Kidney (tissue), 14 donors: ENCODE measurements around the gene FER. TPM values are rescaled to one million over a fixed set of nuclear protein-coding genes. Genes with fewer than 3 reads are reported as not detected.
"Not testable (repeated sequence)": the region's sequence is repeated elsewhere in the genome, so short reads cannot be mapped to it uniquely, and the experiment has no call there.

Experiments
- DNase-seq, 5 donors: peaks; one replicate each; pipeline ENCODE4 v3.0.0-alpha.2; 2013 to 2020
- FAIRE-seq: peaks from 2 replicates; lab custom pipeline; 2012; peaks lifted over from hg19 to GRCh38; lab: Jason Lieb, UNC
- H3K27ac ChIP-seq, 2 donors: one replicate each; pipeline ENCODE4 v1.7.0; 2013; ENCODE audit warnings: low read depth in 2 of 2, low read length in 2 of 2, inconsistent platforms in 1 of 2
- H3K27me3 ChIP-seq: one replicate; pipeline ENCODE4 v1.7.1; 2013; ENCODE audit warnings: low read length, inconsistent platforms; ENCODE audit not compliant: control insufficient read depth, insufficient read depth
- H3K36me3 ChIP-seq, 3 donors: one replicate each; pipeline versions ENCODE4 v1.7.0 to v1.7.1; 2013; ENCODE audit warnings: low read length in 3 of 3, control low read depth in 1 of 3, inconsistent platforms in 1 of 3; ENCODE audit not compliant: insufficient read depth in 3 of 3, control insufficient read depth in 2 of 3
- H3K4me1 ChIP-seq, 3 donors: one replicate each; pipeline versions ENCODE4 v1.7.0 to v1.7.1; 2013; ENCODE audit warnings: low read length in 3 of 3, inconsistent platforms in 1 of 3, low read depth in 1 of 3; ENCODE audit not compliant: control insufficient read depth in 2 of 3, insufficient read depth in 2 of 3
- H3K4me3 ChIP-seq, 3 donors: one replicate each; pipeline versions ENCODE4 v1.7.0 to v1.8.1; 2013; ENCODE audit warnings: low read length in 3 of 3, control low read depth in 1 of 3, inconsistent platforms in 1 of 3
- H3K9ac ChIP-seq, 3 donors: one replicate each; pipeline versions ENCODE4 v1.7.0 to v1.7.1; 2013; ENCODE audit warnings: low read length in 3 of 3, control low read depth in 1 of 3, inconsistent platforms in 1 of 3
- H3K9me3 ChIP-seq, 3 donors: one replicate each; pipeline versions ENCODE4 v1.7.0 to v1.7.1; 2013; ENCODE audit warnings: low read length in 3 of 3, control low read depth in 1 of 3, inconsistent platforms in 1 of 3; ENCODE audit not compliant: control insufficient read depth in 2 of 3, insufficient read depth in 1 of 3
- intact Hi-C: fragments of 100-400 bp; cut with DNase I; formaldehyde crosslinking; loops from one replicate; pipeline ENCODE4 v1.11.1; 2022
- polyA plus RNA-seq: library from polyadenylated mRNA; stranded (reverse); fragments of 350-450 nt; fragmentation: Illumina TruSeq; extraction: RNeasy Lipid Tissue Mini Kit (QIAGEN cat#74804); gene quantifications from one replicate; pipeline ENCODE4 v1.2.3, GENCODE V29; 2014; ENCODE audit warnings: low read depth, low replicate concordance; ENCODE audit not compliant: insufficient read depth
- total RNA-seq: library from RNA; stranded (reverse); fragmentation: NEBNext Ultra II Directional; extraction: Animal tissue kit (Norgen Biotek cat#: 25700); gene quantifications from one replicate; pipeline ENCODE4 v1.2.1, GENCODE V29; 2021
- TF ChIP-seq, protein P1 (sequence below): IDR thresholded peaks from 3 replicates; pipeline ENCODE4 v1.5.1; 2012; ENCODE audit warnings: mild to moderate bottlenecking, moderate library complexity, borderline replicate concordance; ENCODE audit not compliant: insufficient read depth; ENCODE audit errors: extremely low read depth
- donor health status: control.
- donor health status: control.
- donor health status: control.
- donor health status: control.
- donor health status: control.
- donor health status: DM: yes; HTN: yes; CAD: no.
- donor health status: Normal renal cell carcinoma (clear cell type).

The FER gene
- total and polyA plus RNA-seq, 2 donors from 2014 or later = 2.1 to 38.2 TPM

DNA sequence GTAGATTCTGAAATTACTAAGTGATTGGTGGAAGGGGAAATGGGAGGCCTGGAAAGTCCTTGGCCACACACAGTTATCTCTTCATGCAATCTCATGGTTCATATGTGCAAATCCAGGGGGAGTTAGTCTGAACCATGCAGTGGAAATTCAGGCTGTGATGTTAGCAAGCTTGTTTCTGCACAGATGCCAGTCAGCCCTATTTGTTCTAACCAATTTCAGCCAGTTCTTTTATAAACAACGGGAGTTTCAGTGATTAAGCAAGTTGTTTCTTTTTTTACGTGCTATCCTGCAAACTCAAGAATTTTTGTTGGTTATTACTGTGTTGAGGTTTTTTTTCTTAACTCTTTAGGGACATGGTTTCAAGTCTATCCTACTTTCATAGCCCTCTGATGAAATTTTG, 298.0 kb downstream of the FER start:
- Histone ChIP-seq H3K9ac (no peak overlapping the region), H3K27me3 (no peaks in the 10 kb centered on the region), H3K4me1 (no peaks in the 10 kb centered on the region), H3K27ac (no peak overlapping the region), H3K4me3 (no peak overlapping the region), H3K9me3 (no peaks in the 10 kb centered on the region), H3K36me3 (no peaks in the 10 kb centered on the region)
- FAIRE-seq (no peak), DNase-seq (peak in 1 of 5 donors; percentile 3)
- TF ChIP-seq, protein P1, sequence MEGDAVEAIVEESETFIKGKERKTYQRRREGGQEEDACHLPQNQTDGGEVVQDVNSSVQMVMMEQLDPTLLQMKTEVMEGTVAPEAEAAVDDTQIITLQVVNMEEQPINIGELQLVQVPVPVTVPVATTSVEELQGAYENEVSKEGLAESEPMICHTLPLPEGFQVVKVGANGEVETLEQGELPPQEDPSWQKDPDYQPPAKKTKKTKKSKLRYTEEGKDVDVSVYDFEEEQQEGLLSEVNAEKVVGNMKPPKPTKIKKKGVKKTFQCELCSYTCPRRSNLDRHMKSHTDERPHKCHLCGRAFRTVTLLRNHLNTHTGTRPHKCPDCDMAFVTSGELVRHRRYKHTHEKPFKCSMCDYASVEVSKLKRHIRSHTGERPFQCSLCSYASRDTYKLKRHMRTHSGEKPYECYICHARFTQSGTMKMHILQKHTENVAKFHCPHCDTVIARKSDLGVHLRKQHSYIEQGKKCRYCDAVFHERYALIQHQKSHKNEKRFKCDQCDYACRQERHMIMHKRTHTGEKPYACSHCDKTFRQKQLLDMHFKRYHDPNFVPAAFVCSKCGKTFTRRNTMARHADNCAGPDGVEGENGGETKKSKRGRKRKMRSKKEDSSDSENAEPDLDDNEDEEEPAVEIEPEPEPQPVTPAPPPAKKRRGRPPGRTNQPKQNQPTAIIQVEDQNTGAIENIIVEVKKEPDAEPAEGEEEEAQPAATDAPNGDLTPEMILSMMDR = no peak
- intact Hi-C loops = no loop called here

DNA sequence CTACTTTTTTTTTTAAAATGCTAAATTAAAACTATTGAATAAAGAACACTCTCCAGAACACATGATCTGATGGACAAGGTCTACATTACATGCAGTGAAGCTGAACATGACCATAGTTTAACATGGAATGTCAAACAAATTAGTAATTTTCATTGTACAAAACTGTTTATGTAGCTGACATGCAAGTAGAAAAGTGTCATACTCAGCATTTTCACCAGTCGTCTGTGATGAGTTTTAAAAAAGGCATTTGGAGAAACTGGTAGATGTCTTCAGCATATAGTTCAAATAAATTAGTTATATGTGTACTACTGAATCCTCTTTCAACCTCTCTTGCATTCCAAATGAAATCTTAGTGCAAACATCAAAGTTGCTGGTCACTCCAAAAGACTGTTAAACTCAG, 301.9 kb downstream of the FER start:
- intact Hi-C loops = no loop called here
- H3K9ac ChIP-seq = no peak overlapping the region
- peaks cover 0 to 3% (median 0%) of the 10 kb centered on the region in 3 donors for H3K36me3 ChIP-seq
- no peak overlapping the region for H3K27ac ChIP-seq
- no peaks in the 10 kb centered on the region for H3K4me1 ChIP-seq
- H3K4me3 ChIP-seq = no peak overlapping the region
- H3K9me3 ChIP-seq = no peaks in the 10 kb centered on the region
- TF ChIP-seq, protein P1 = no peak
- DNase-seq (no peak), FAIRE-seq (no peak)
- H3K27me3 ChIP-seq = no peaks in the 10 kb centered on the region

DNA sequence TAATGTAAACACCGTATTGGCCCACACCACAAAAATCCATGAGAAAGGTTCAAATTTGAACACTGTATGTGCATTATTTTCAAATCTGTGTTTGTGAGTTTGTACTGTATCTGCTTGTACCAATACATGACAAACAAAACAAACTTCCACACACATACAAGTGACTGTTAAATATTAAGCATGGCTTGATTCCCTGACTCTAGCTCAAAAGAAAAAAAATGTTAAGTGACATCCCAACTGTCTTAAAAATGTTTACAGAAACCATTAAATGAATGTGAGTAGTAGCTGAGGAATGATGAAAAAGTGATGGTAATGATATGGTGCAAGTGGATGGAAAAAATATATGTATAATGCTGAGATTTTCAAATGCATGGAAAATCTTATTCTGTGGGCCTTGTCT, 302.6 kb downstream of the FER start:
- DNase-seq, H3K4me3 ChIP-seq, H3K4me1 ChIP-seq, H3K36me3 ChIP-seq, FAIRE-seq, H3K9ac ChIP-seq, H3K27me3 ChIP-seq, H3K9me3 ChIP-seq, H3K27ac ChIP-seq, intact Hi-C loops: not testable (repeated sequence)

DNA sequence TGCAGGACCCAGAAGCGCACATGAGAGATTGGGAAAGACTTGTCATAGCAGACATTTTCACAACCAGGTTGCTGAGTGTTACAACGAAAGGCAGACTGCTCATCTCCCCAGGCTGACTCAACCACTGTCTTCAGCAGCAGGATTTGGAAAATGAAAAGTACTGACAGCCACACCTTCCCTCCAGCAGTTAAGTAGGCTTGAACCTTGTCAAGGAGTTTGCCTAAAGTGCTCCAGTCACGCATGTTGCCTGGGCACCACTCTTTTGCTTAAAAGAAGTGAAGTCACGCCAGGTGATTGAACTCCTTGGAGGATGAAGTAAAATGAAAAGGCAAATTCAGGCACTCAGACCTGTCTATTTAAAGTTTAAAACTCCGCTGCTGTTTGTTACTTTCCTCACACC, 304.5 kb downstream of the FER start:
- H3K4me1 ChIP-seq, FAIRE-seq, H3K9me3 ChIP-seq, H3K4me3 ChIP-seq, H3K36me3 ChIP-seq, H3K9ac ChIP-seq, intact Hi-C loops, H3K27me3 ChIP-seq, DNase-seq, H3K27ac ChIP-seq: not testable (repeated sequence)
